HepG2 (cell line): ENCODE results near the gene BLOC1S1. TPM values are rescaled to one million over a fixed set of nuclear protein-coding genes. Genes with fewer than 3 reads are reported as not detected.

Experiments used
- ATF3 ChIP-seq: sonication (generic); formaldehyde crosslinking; IDR thresholded peaks from 2 replicates; pipeline ENCODE4 v1.4.0; 2020; ENCODE audit warnings: missing genetic modification reagents
- ATF7-NPFF ChIP-seq: sonication (generic); formaldehyde crosslinking; IDR thresholded peaks from 2 replicates; pipeline ENCODE4 v1.8.1; 2023; ENCODE audit warnings: mild to moderate bottlenecking, low read depth, missing genetic modification reagents, moderate library complexity
- BCL3 ChIP-seq: sonication (generic); formaldehyde crosslinking; IDR thresholded peaks from 2 replicates; pipeline ENCODE4 v1.5.1; 2020; ENCODE audit warnings: mild to moderate bottlenecking, missing genetic modification reagents, moderate library complexity
- CSRNP1 ChIP-seq: sonication (generic); formaldehyde crosslinking; IDR thresholded peaks from 2 replicates; pipeline ENCODE4 v1.8.1; 2023; ENCODE audit warnings: mild to moderate bottlenecking, missing genetic modification reagents
- ELF1 ChIP-seq: sonication (generic); formaldehyde crosslinking; IDR thresholded peaks from 2 replicates; pipeline ENCODE4 v1.4.0; 2020; ENCODE audit warnings: missing genetic modification reagents
- EP300 ChIP-seq, 3 experiments: sonication (generic) in 1 of 3; formaldehyde crosslinking in 1 of 3; IDR thresholded peaks; 2 replicates each; pipeline versions ENCODE4 v1.5.1 to v1.6.1; 2011 to 2020; ENCODE audit warnings: low read depth in 2 of 3, low read length in 2 of 3, borderline replicate concordance in 1 of 3, improper control_type of control experiment in 1 of 3, mild to moderate bottlenecking in 1 of 3, missing genetic modification reagents in 1 of 3, moderate library complexity in 1 of 3
- MAX ChIP-seq: IDR thresholded peaks from 2 replicates; pipeline ENCODE4 v1.6.1; 2012; ENCODE audit warnings: inconsistent platforms
- NR2F1 ChIP-seq, 2 experiments: fragments of 450-650 bp in 1 of 2; formaldehyde crosslinking in 1 of 2; IDR thresholded peaks; 2 replicates each; pipeline versions ENCODE4 v1.5.0 to v1.6.1; 2016 to 2020; ENCODE audit warnings: mild to moderate bottlenecking in 1 of 2, missing compliant biosample characterization in 1 of 2, missing genetic modification reagents in 1 of 2, moderate library complexity in 1 of 2
- PREB ChIP-seq: sonication (generic); formaldehyde crosslinking; IDR thresholded peaks from 2 replicates; pipeline ENCODE4 v1.4.0; 2020; ENCODE audit warnings: missing genetic modification reagents
- SAP130 ChIP-seq: IDR thresholded peaks from 2 replicates; pipeline ENCODE4 v1.6.1; 2016; ENCODE audit warnings: low read depth
- SP1 ChIP-seq, 2 experiments: fragments of 450-650 bp in 1 of 2; sonication (generic) in 1 of 2; formaldehyde crosslinking in 1 of 2; IDR thresholded peaks; 2 replicates each; pipeline versions ENCODE4 v1.4.0 to v1.6.1; 2016 to 2020; ENCODE audit warnings: missing genetic modification reagents in 1 of 2
- ZFAT ChIP-seq: sonication (generic); formaldehyde crosslinking; conservative IDR thresholded peaks from 2 replicates; pipeline ENCODE4 v1.8.1; 2023; ENCODE audit warnings: missing genetic modification reagents, inconsistent platforms
- ZNF251 ChIP-seq: sonication (generic); formaldehyde crosslinking; IDR thresholded peaks from 2 replicates; pipeline ENCODE4 v1.9.0; 2021; ENCODE audit warnings: mild to moderate bottlenecking, missing genetic modification reagents
- ZNF276 ChIP-seq: sonication (generic); formaldehyde crosslinking; IDR thresholded peaks from 2 replicates; pipeline ENCODE4 v1.4.0; 2020; ENCODE audit warnings: mild to moderate bottlenecking, low read depth, missing genetic modification reagents
- ZNF7 ChIP-seq: IDR thresholded peaks from 2 replicates; pipeline ENCODE4 v1.6.1; 2016; ENCODE audit warnings: missing biosample characterization, missing genetic modification reagents
- ZNF780A ChIP-seq: sonication (generic); formaldehyde crosslinking; IDR thresholded peaks from 2 replicates; pipeline ENCODE4 v1.8.0; 2022; ENCODE audit warnings: mild to moderate bottlenecking, missing genetic modification reagents, moderate library complexity
- ZNF891 ChIP-seq: sonication (generic); formaldehyde crosslinking; IDR thresholded peaks from 2 replicates; pipeline ENCODE4 v1.5.0; 2020; ENCODE audit warnings: mild to moderate bottlenecking, missing genetic modification reagents
- polyA plus RNA-seq, 8 experiments: library from polyadenylated mRNA; depleted of rRNA in 3 of 8; stranded (reverse) in 7 of 8; unstranded in 1 of 8; fragments of >200 nt; fragmentation: Illumina TruSeq in 4 of 8; extraction: Trizol in 4 of 8; gene quantifications; 2 replicates each; pipeline versions ENCODE4 v1.2.1 to v1.2.3, GENCODE V29; 2011 to 2016; ENCODE audit warnings: low read depth in 4 of 8, missing spikeins in 1 of 8, mixed read lengths in 1 of 8; ENCODE audit not compliant: insufficient read depth in 1 of 8
- total RNA-seq, 5 experiments: library from RNA; depleted of rRNA; stranded (reverse); fragments of >200 nt; fragmentation: Illumina TruSeq; extraction: Trizol; gene quantifications; 2 replicates each; pipeline ENCODE4 v1.2.3, GENCODE V29; 2016; ENCODE audit warnings: low read depth in 1 of 5
- TF ChIP-seq, protein P1 (sequence below): conservative IDR thresholded peaks from 2 replicates; pipeline ENCODE4 v1.6.1; 2018; ENCODE audit warnings: missing genetic modification reagents

The BLOC1S1 gene
- total and polyA plus RNA-seq, 2 of the 13 experiments (the other 11 are each of a cell fraction or from before 2014, with no cell fraction given), result 55.1 to 95.3 TPM

- peak; percentile 51; the same call in 1 of the 2 replicates for TF ChIP-seq ATF3 (CRISPR knock-in tag)
- 0 out of 2 replicates have a peak, but pooled peaks have one; percentile 38 for TF ChIP-seq ZNF780A (CRISPR knock-in tag)
- no peak for TF ChIP-seq ZNF891 (CRISPR knock-in tag)
- TF ChIP-seq MAX, result peak; percentile 92
- peak; percentile 86 for TF ChIP-seq ELF1 (CRISPR knock-in tag)
- TF ChIP-seq EP300 (IDR thresholded peaks at IDR 0.05; ENCODE audit: low read depth in 2 of 2, low read length in 2 of 2), result 0 out of 4 replicates have a peak, but pooled peaks of 1 of the 2 experiments have one; percentile 12
- peak; percentile 38; the same call in 1 of the 2 replicates for TF ChIP-seq EP300 (CRISPR knock-in tag; IDR thresholded peaks at IDR 0.05; ENCODE audit: borderline replicate concordance)
- TF ChIP-seq CSRNP1 (CRISPR knock-in tag), result no peak
- TF ChIP-seq SP1 (IDR thresholded peaks at IDR 0.05), result no peak
- no peak for TF ChIP-seq SP1 (CRISPR knock-in tag; IDR thresholded peaks at IDR 0.05)
- TF ChIP-seq, protein P1, sequence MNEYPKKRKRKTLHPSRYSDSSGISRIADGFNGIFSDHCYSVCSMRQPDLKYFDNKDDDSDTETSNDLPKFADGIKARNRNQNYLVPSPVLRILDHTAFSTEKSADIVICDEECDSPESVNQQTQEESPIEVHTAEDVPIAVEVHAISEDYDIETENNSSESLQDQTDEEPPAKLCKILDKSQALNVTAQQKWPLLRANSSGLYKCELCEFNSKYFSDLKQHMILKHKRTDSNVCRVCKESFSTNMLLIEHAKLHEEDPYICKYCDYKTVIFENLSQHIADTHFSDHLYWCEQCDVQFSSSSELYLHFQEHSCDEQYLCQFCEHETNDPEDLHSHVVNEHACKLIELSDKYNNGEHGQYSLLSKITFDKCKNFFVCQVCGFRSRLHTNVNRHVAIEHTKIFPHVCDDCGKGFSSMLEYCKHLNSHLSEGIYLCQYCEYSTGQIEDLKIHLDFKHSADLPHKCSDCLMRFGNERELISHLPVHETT (CRISPR knock-in tag), result no peak
- TF ChIP-seq BCL3, result peak; percentile 71
- no peak for TF ChIP-seq ZNF7 (CRISPR knock-in tag)
- TF ChIP-seq ZNF276 (CRISPR knock-in tag), result no peak
- peak; percentile 27 to 47; a peak in 2 of 4 replicates for TF ChIP-seq NR2F1 (CRISPR knock-in tag; IDR thresholded peaks at IDR 0.05)
- TF ChIP-seq ZNF251 (CRISPR knock-in tag), result no peak
- TF ChIP-seq SAP130 (CRISPR knock-in tag), result peak; percentile 91
- no peak for TF ChIP-seq PREB (CRISPR knock-in tag)
- no peak for TF ChIP-seq ZFAT (CRISPR knock-in tag)
- TF ChIP-seq ATF7-NPFF (CRISPR knock-in tag), result peak; percentile 38; the same call in 1 of the 2 replicates
Observed at GRCh38 chr12:55728939-55729818, 13.3 kb downstream of the BLOC1S1 start, which contains the start of gene CD63 (continued).
